H1 (cell line): ENCODE measurements around the gene ARID4B. TPM values are rescaled to one million over a fixed set of nuclear protein-coding genes. Genes with fewer than 3 reads are reported as not detected.

ENCODE experiments used
- CTCF ChIA-PET: fragments of 300-600 bp; sonication (Branson Sonifier 250); formaldehyde crosslinking; loops from one replicate; lab custom pipeline; 2021; ENCODE audit not compliant: partially characterized antibody; lab: Charles Lee
- POLR2A ChIA-PET: fragments of 300-600 bp; sonication (Branson Sonifier 250); formaldehyde crosslinking; loops from one replicate; lab custom pipeline; 2021; ENCODE audit warnings: inconsistent platforms; ENCODE audit not compliant: partially characterized antibody; lab: Charles Lee
- DNase-seq, 2 experiments: peaks; one replicate each; pipeline versions ENCODE4 v3.0.0 to v3.0.0-alpha.2; 2010 to 2022; ENCODE audit warnings: low spot score in 2 of 2, low read depth in 1 of 2, mixed read lengths in 1 of 2
- FAIRE-seq: peaks from 2 replicates; lab custom pipeline; 2011; peaks lifted over from hg19 to GRCh38; lab: Jason Lieb, UNC
- H2AFZ ChIP-seq: 2 replicates; pipeline ENCODE4 v1.8.1; 2012; ENCODE audit warnings: low read length, inconsistent platforms
- H2AK5ac ChIP-seq: 2 replicates; pipeline ENCODE4 v1.6.1; 2013; ENCODE audit warnings: low read depth, low read length
- H2BK120ac ChIP-seq: replicated peaks from 2 replicates; pipeline ENCODE3; 2013; ENCODE audit warnings: low read depth, low read length, inconsistent platforms
- H2BK12ac ChIP-seq: 2 replicates; pipeline ENCODE4 v1.6.1; 2013; ENCODE audit warnings: low read depth, low read length
- H2BK15ac ChIP-seq: 2 replicates; pipeline ENCODE4 v1.6.1; 2013; ENCODE audit warnings: low read length
- H2BK20ac ChIP-seq: 2 replicates; pipeline ENCODE4 v1.6.1; 2013; ENCODE audit warnings: low read length
- H2BK5ac ChIP-seq: 2 replicates; pipeline ENCODE4 v1.6.1; 2013; ENCODE audit warnings: low read depth, low read length
- H3K14ac ChIP-seq: 2 replicates; pipeline ENCODE4 v1.6.1; 2013; ENCODE audit warnings: inconsistent platforms; ENCODE audit not compliant: insufficient read length
- H3K18ac ChIP-seq: 2 replicates; pipeline ENCODE4 v1.6.1; 2013; ENCODE audit warnings: low read length; ENCODE audit errors: extremely low read depth
- H3K23ac ChIP-seq: 2 replicates; pipeline ENCODE4 v1.6.1; 2013; ENCODE audit warnings: inconsistent platforms; ENCODE audit not compliant: insufficient read length
- H3K23me2 ChIP-seq: 2 replicates; pipeline ENCODE4 v1.6.1; 2013; ENCODE audit warnings: low read depth, low read length
- H3K27ac ChIP-seq: 2 replicates; pipeline ENCODE4 v1.6.1; 2011; ENCODE audit warnings: low read depth, low read length, inconsistent platforms
- H3K27me3 ChIP-seq, 4 experiments: replicated peaks in 1 of 4; 1 replicate in 1 of 4; 2 replicates in 3 of 4; pipeline versions ENCODE4 v1.6.1 to v1.8.1; 2011 to 2013; ENCODE audit warnings: low read length in 3 of 4, mild to moderate bottlenecking in 3 of 4, inconsistent platforms in 2 of 4, mixed read lengths in 2 of 4, moderate library complexity in 1 of 4; ENCODE audit not compliant: control insufficient read depth in 3 of 4, insufficient read depth in 3 of 4; ENCODE audit errors: extremely low read depth in 1 of 4
- H3K36me3 ChIP-seq, 4 experiments: 2 replicates each; pipeline versions ENCODE4 v1.6.1 to v1.8.1; 2011 to 2013; ENCODE audit warnings: mild to moderate bottlenecking in 4 of 4, low read length in 3 of 4, moderate library complexity in 2 of 4, control low read depth in 1 of 4, inconsistent platforms in 1 of 4; ENCODE audit not compliant: insufficient read depth in 4 of 4, control insufficient read depth in 2 of 4
- H3K4ac ChIP-seq: replicated peaks from 2 replicates; pipeline ENCODE3; 2013; ENCODE audit warnings: low read length, low read depth, mixed read lengths, inconsistent platforms; ENCODE audit not compliant: insufficient read length
- H3K4me1 ChIP-seq, 4 experiments: replicated peaks in 1 of 4; 1 replicate in 1 of 4; 2 replicates in 3 of 4; pipeline versions ENCODE4 v1.6.1 to v1.8.1; 2011 to 2013; ENCODE audit warnings: low read length in 3 of 4, inconsistent platforms in 2 of 4, mixed read lengths in 1 of 4; ENCODE audit not compliant: insufficient read depth in 4 of 4, control insufficient read depth in 3 of 4
- H3K4me2 ChIP-seq, 2 experiments: 2 replicates each; pipeline versions ENCODE4 v1.6.1 to v1.8.1; 2011 to 2013; ENCODE audit warnings: low read depth in 2 of 2, low read length in 2 of 2, control low read depth in 1 of 2, inconsistent platforms in 1 of 2, mild to moderate bottlenecking in 1 of 2; ENCODE audit not compliant: insufficient read depth in 1 of 2
- H3K4me3 ChIP-seq, 4 experiments: fragments of 200-600, 300-600 bp in 1 of 4; sonication (generic), shearing (Covaris generic), sonication (Bioruptor Twin) in 1 of 4; 2 replicates each; pipeline versions ENCODE4 v1.5.1 to v1.8.1; 2011 to 2016; ENCODE audit warnings: low read length in 4 of 4, low read depth in 3 of 4, control low read depth in 2 of 4, inconsistent platforms in 2 of 4, mild to moderate bottlenecking in 2 of 4, mixed read lengths in 1 of 4, moderate library complexity in 1 of 4; ENCODE audit not compliant: insufficient read depth in 2 of 4; ENCODE audit errors: extremely low read depth in 1 of 4
- H3K56ac ChIP-seq: replicated peaks from 2 replicates; pipeline ENCODE3; 2013; ENCODE audit warnings: low read depth, mild to moderate bottlenecking, mixed read lengths, low read length, inconsistent platforms; ENCODE audit not compliant: insufficient read length
- H3K79me1 ChIP-seq: 2 replicates; pipeline ENCODE4 v1.6.1; 2013; ENCODE audit warnings: low read depth, low read length, control low read depth
- H3K79me2 ChIP-seq, 2 experiments: 2 replicates each; pipeline versions ENCODE4 v1.6.1 to v1.8.1; 2012 to 2013; ENCODE audit warnings: low read length in 2 of 2, mild to moderate bottlenecking in 2 of 2, inconsistent platforms in 1 of 2; ENCODE audit not compliant: insufficient read depth in 2 of 2, control insufficient read depth in 1 of 2
- H3K9ac ChIP-seq, 4 experiments: replicated peaks in 1 of 4; 1 replicate in 1 of 4; 2 replicates in 3 of 4; pipeline versions ENCODE4 v1.6.1 to v1.8.1; 2011 to 2013; ENCODE audit warnings: low read depth in 3 of 4, low read length in 3 of 4, control low read depth in 2 of 4, mild to moderate bottlenecking in 2 of 4, moderate library complexity in 2 of 4, inconsistent platforms in 1 of 4; ENCODE audit errors: extremely low read depth in 1 of 4
- H3K9me3 ChIP-seq, 2 experiments: 2 replicates each; pipeline versions ENCODE4 v1.6.1 to v1.8.1; 2012 to 2013; ENCODE audit warnings: mild to moderate bottlenecking in 2 of 2, moderate library complexity in 2 of 2, control low read depth in 1 of 2, inconsistent platforms in 1 of 2, low read depth in 1 of 2, low read length in 1 of 2, mixed read lengths in 1 of 2; ENCODE audit not compliant: insufficient read depth in 2 of 2
- H4K20me1 ChIP-seq, 2 experiments: replicated peaks in 1 of 2; 2 replicates each; pipeline versions ENCODE3 to v1.8.1; 2011 to 2013; ENCODE audit warnings: inconsistent platforms in 2 of 2, low read length in 2 of 2, mild to moderate bottlenecking in 1 of 2; ENCODE audit not compliant: insufficient read depth in 2 of 2, control insufficient read depth in 1 of 2
- H4K5ac ChIP-seq: 2 replicates; pipeline ENCODE4 v1.6.1; 2013; ENCODE audit warnings: low read length, low read depth, mixed read lengths, inconsistent platforms; ENCODE audit not compliant: insufficient read length
- H4K8ac ChIP-seq: 2 replicates; pipeline ENCODE4 v1.8.0; 2013; ENCODE audit warnings: mild to moderate bottlenecking, moderate library complexity, low read length, inconsistent platforms; ENCODE audit not compliant: insufficient read depth; ENCODE audit errors: extremely low read depth
- H4K91ac ChIP-seq: replicated peaks from 2 replicates; pipeline ENCODE3; 2013; ENCODE audit warnings: low read length, mixed read lengths, inconsistent platforms; ENCODE audit not compliant: insufficient read length
- BRCA1 ChIP-seq: IDR thresholded peaks from 2 replicates; pipeline ENCODE4 v1.6.1; 2012; ENCODE audit warnings: low read depth, low read length, improper control_type of control experiment
- CHD2 ChIP-seq: IDR thresholded peaks from 2 replicates; pipeline ENCODE4 v1.6.1; 2012; ENCODE audit warnings: low read length, improper control_type of control experiment
- CREB1 ChIP-seq: IDR thresholded peaks from 2 replicates; pipeline ENCODE4 v1.6.1; 2012; ENCODE audit warnings: inconsistent platforms
- EZH2 ChIP-seq: fragments of 200-600 bp; sonication (generic); IDR thresholded peaks from 2 replicates; pipeline ENCODE4 v1.7.1; 2012; ENCODE audit warnings: low read depth, mild to moderate bottlenecking, moderate library complexity, low read length, inconsistent platforms; ENCODE audit not compliant: severe bottlenecking
- GTF2F1 ChIP-seq: IDR thresholded peaks from 2 replicates; pipeline ENCODE4 v1.6.1; 2012; ENCODE audit warnings: low read depth, low read length, improper control_type of control experiment, borderline replicate concordance
- HDAC2 ChIP-seq, 2 experiments: fragments of 300-600 bp in 1 of 2; sonication (generic) in 1 of 2; IDR thresholded peaks; 2 replicates each; pipeline ENCODE4 v1.6.1; 2011 to 2012; ENCODE audit warnings: low read depth in 2 of 2, low read length in 2 of 2, mild to moderate bottlenecking in 2 of 2, moderate library complexity in 2 of 2, borderline replicate concordance in 1 of 2, inconsistent platforms in 1 of 2
- HDAC6 ChIP-seq: IDR thresholded peaks from one replicate; pipeline ENCODE4 v1.7.1; 2012; ENCODE audit warnings: low read depth, mild to moderate bottlenecking, inconsistent platforms, low read length, moderate library complexity
- NANOG ChIP-seq: IDR thresholded peaks from 2 replicates; pipeline ENCODE4 v1.6.1; 2011; ENCODE audit warnings: low read length, low read depth, mild to moderate bottlenecking, inconsistent platforms; ENCODE audit not compliant: insufficient read depth, poor library complexity, severe bottlenecking
- NRF1 ChIP-seq: IDR thresholded peaks from 2 replicates; pipeline ENCODE4 v1.6.1; 2011; ENCODE audit warnings: mild to moderate bottlenecking, low read depth, low read length, improper control_type of control experiment
- SP1 ChIP-seq: IDR thresholded peaks from 2 replicates; pipeline ENCODE4 v1.6.1; 2011; ENCODE audit warnings: low read depth, low read length
- TAF1 ChIP-seq: IDR thresholded peaks from 2 replicates; pipeline ENCODE4 v1.6.1; 2011; ENCODE audit warnings: mild to moderate bottlenecking, low read depth, low read length
- TAF7 ChIP-seq: optimal IDR thresholded peaks from 2 replicates; pipeline ENCODE3; 2011; ENCODE audit warnings: low read depth, mild to moderate bottlenecking, inconsistent platforms, low read length, moderate library complexity, borderline replicate concordance
- TCF12 ChIP-seq: IDR thresholded peaks from 2 replicates; pipeline ENCODE4 v1.6.1; 2011; ENCODE audit warnings: low read depth, mild to moderate bottlenecking, low read length
- TEAD4 ChIP-seq: IDR thresholded peaks from 2 replicates; pipeline ENCODE4 v1.6.1; 2012; ENCODE audit warnings: low read depth, low read length, inconsistent platforms, mixed read lengths
- WGBS, 2 experiments: shearing (Covaris generic) in 1 of 2; methylation state at CpG; one replicate each; pipeline versions ENCODE4 v1.1.6 to v1.1.7; 2013 to 2015; ENCODE audit warnings: low lambda C conversion rate in 2 of 2, mixed read lengths in 2 of 2, inconsistent platforms in 1 of 2, low coverage in 1 of 2, missing lambda C conversion rate in 1 of 2; ENCODE audit not compliant: insufficient replicate concordance in 2 of 2, insufficient coverage in 1 of 2, insufficient read length in 1 of 2; ENCODE audit errors: extremely low coverage in 1 of 2, missing lambda C conversion rate in 1 of 2; 5-methylcytosine and 5-hydroxymethylcytosine counted together
- polyA plus RNA-seq, 7 experiments: library from polyadenylated mRNA; depleted of rRNA in 3 of 7; stranded (reverse) in 5 of 7; unstranded in 2 of 7; fragments of >200 nt in 5 of 7; fragments of 200-250 nt in 2 of 7; gene quantifications; 1 replicate in 5 of 7; 2 replicates in 1 of 7; 4 replicates in 1 of 7; pipeline versions ENCODE4 v1.2.1 to v1.2.3, GENCODE V29; 2011 to 2013; ENCODE audit warnings: missing spikeins in 2 of 7, mixed read lengths in 2 of 7
- total RNA-seq: library from RNA; stranded (reverse); fragmentation: NEBNext Ultra II Directional; extraction: Animal tissue kit (Norgen Biotek cat#: 25700); gene quantifications from 2 replicates; pipeline ENCODE4 v1.2.1, GENCODE V29; 2021
- TF ChIP-seq, protein P1 (sequence below): IDR thresholded peaks from 2 replicates; pipeline ENCODE4 v1.6.1; 2012; ENCODE audit warnings: inconsistent platforms

ARID4B gene
- total and polyA plus RNA-seq, 2 of the 8 experiments (the other 6 are each of a cell fraction or from before 2014, with no cell fraction given) = 5.1 to 28.8 TPM

DNA sequence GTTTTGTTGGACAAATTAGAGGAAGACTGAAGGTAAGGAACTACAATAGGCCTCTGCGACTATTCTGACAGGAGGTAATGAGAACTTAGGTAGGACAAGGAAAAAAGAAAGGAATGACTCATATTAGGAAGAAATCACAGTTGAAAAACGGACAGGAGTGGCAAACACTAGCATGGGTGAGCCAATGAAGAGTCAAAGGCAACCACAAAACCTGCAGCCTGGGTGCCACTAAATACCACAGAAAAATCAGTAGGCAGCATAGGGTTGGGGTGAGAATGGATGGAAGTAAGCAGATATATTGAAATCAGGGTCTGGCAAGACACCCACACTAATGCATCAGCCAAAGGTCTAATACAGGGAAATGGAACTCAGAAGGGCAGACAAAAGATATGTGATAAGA, 176.9 kb downstream of the ARID4B start:
- peaks cover 11 to 78% (median 55%) of the 10 kb centered on the region in 4 experiments for H3K36me3 ChIP-seq

More for the DNA sequence above, 176.9 kb downstream of the ARID4B start:
- Histone ChIP-seq H2BK15ac (no peak overlapping the region), H4K20me1 (peaks cover 0 to 5% of the 10 kb centered on the region in 2 experiments), H2BK12ac (no peak overlapping the region), H3K4me3 (no peak overlapping the region), H3K18ac (no peak overlapping the region), H3K14ac (no peak overlapping the region), H2BK20ac (no peak overlapping the region), H3K9ac (no peak overlapping the region), H4K5ac (no peak overlapping the region), H3K9me3 (no peaks in the 10 kb centered on the region), H2AFZ (no peak overlapping the region), H3K56ac (no peak overlapping the region), H3K4ac (no peak overlapping the region), H3K23me2 (no peaks in the 10 kb centered on the region), H3K79me1 (no peaks in the 10 kb centered on the region), H3K27ac (no peak overlapping the region), H2BK120ac (no peak overlapping the region), H3K79me2 (peaks cover 0 to 3% of the 10 kb centered on the region in 2 experiments; a peak in 1 of 4 replicates), H3K27me3 (no peaks in the 10 kb centered on the region), H4K8ac (no peak overlapping the region), H2BK5ac (no peak overlapping the region), H4K91ac (no peak overlapping the region), H3K23ac (no peak overlapping the region), H3K4me2 (no peak overlapping the region), H2AK5ac (no peak overlapping the region), H3K4me1 (no peaks in the 10 kb centered on the region)
- TF ChIP-seq NANOG (no peak), CREB1 (no peak), HDAC6 (no peak), GTF2F1 (no peak), TEAD4 (no peak), SP1 (no peak), TCF12 (no peak), TAF1 (no peak), NRF1 (no peak), BRCA1 (no peak), CHD2 (no peak), EZH2 (no peak), TAF7 (no peak), HDAC2 (IDR thresholded peaks at IDR 0.05; ENCODE audit: borderline replicate concordance in 1 of 2, low read depth in 2 of 2, low read length in 2 of 2) (no peak)
- TF ChIP-seq, protein P1, sequence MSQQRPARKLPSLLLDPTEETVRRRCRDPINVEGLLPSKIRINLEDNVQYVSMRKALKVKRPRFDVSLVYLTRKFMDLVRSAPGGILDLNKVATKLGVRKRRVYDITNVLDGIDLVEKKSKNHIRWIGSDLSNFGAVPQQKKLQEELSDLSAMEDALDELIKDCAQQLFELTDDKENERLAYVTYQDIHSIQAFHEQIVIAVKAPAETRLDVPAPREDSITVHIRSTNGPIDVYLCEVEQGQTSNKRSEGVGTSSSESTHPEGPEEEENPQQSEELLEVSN = no peak
- ChIA-PET POLR2A (interaction anchor here (1.1 to 1.5 kb wide), 3 partner anchors 11 to 44 kb away, joined by 3 read pairs; no protein-coding TSS in a partner anchor), CTCF (no interaction called here)
- DNase-seq (no peak), FAIRE-seq (no peak)
- WGBS, 2 experiments = 77% methylated on average over 2 of the region's 2 CpGs; no CpG with 5 or more reads in 1 of the 2 experiments
